Mammary epithelial cell (primary cell): ENCODE measurements around the gene SNX24.

Experiments
- EZH2 ChIP-seq: IDR thresholded peaks from 2 replicates; pipeline ENCODE4 v1.6.1; 2012; ENCODE audit warnings: low read length, inconsistent platforms, borderline replicate concordance
- TF ChIP-seq, protein P1 (sequence below), 2 donors: IDR thresholded peaks in 1 of 2; conservative IDR thresholded peaks in 1 of 2; 2 replicates each; pipeline ENCODE4 v1.5.1; 2011 to 2012; ENCODE audit warnings: inconsistent platforms in 2 of 2, low read length in 2 of 2, mild to moderate bottlenecking in 2 of 2, control low read depth in 1 of 2, low read depth in 1 of 2; ENCODE audit not compliant: insufficient read depth in 1 of 2; ENCODE audit errors: extremely low read depth in 1 of 2

DNA sequence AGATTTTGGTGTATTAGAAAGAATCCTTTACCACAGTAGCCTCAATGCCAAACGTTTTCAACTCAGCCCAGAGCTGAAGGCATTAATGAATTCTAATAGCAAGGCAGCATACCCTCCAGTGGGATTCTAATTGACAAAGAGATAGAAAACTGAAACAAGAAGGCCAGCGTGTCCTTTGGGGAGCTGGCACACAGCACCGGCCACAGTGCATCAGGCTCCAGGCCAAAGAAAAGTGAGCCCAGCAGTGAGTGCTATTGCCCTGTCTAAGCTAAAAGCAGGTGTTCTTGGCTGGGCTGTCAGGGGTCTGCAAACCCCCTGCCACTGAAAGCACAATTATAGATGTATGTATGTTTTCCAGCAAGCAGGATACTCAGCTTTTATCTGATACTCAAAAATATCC is 150.7 kb downstream of the SNX24 start:
- TF ChIP-seq, protein P1, sequence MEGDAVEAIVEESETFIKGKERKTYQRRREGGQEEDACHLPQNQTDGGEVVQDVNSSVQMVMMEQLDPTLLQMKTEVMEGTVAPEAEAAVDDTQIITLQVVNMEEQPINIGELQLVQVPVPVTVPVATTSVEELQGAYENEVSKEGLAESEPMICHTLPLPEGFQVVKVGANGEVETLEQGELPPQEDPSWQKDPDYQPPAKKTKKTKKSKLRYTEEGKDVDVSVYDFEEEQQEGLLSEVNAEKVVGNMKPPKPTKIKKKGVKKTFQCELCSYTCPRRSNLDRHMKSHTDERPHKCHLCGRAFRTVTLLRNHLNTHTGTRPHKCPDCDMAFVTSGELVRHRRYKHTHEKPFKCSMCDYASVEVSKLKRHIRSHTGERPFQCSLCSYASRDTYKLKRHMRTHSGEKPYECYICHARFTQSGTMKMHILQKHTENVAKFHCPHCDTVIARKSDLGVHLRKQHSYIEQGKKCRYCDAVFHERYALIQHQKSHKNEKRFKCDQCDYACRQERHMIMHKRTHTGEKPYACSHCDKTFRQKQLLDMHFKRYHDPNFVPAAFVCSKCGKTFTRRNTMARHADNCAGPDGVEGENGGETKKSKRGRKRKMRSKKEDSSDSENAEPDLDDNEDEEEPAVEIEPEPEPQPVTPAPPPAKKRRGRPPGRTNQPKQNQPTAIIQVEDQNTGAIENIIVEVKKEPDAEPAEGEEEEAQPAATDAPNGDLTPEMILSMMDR (conservative IDR thresholded peaks at IDR 0.05 in 1 of 2, IDR thresholded peaks at IDR 0.05 in 1 of 2; ENCODE audit: extremely low read depth in 1 of 2, insufficient read depth in 1 of 2, low read depth in 1 of 2, low read length in 2 of 2) = no peak
- no peak for TF ChIP-seq EZH2
